ENCODE measurements around the gene EZH1. TPM values are rescaled to one million over a fixed set of nuclear protein-coding genes. Genes with fewer than 3 reads are reported as not detected.

Gene EZH1
- total RNA-seq, 1 experiment from 2014 or later = 8.4 TPM

GRCh38 chr17:42679492-42680330 is 65.1 kb downstream of the EZH1 start:
- Histone ChIP-seq H3K4me3 (peak overlapping the region; percentile 14; the same call in 1 of the 2 replicates), H3K27me3 (no peaks in the 10 kb centered on the region), H3K9me3 (no peaks in the 10 kb centered on the region), H3K36me3 (no peaks in the 10 kb centered on the region; the same call in 1 of the 2 replicates)
- peak; percentile 65 for DNase-seq

DNA sequence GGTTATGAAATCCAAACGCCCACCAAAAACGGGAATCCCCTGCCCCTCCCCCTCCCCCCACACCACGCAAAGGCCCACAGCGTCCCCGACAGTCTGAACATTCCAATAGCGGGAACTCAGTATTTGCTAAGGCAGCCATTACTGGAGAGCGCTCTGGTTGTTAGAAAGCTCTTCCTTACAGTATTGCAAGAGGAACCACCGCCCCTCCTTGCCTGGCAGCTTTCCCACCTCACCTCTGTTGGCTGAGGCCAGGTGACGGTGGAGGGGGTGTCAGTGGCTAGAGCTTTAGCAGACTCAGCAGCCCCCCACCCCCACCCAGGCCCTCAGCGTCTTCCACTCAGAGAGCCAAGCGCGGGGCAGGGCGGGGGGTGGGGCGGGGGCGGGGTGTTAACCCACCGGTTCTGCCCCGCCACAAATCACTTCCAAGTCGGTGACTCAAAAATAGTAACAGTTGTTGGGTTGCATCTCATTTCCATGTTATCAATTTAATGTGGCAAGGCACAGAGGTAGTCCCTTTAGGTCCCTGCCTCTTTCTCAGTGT is 65.8 kb downstream of the EZH1 start:
- no peaks in the 10 kb centered on the region for H3K27me3 ChIP-seq
- H3K36me3 ChIP-seq = peaks cover 4% of the 10 kb centered on the region
- no peak for DNase-seq
- peak overlapping the region; percentile 53 for H3K4me3 ChIP-seq
- H3K9me3 ChIP-seq = no peaks in the 10 kb centered on the region

DNA sequence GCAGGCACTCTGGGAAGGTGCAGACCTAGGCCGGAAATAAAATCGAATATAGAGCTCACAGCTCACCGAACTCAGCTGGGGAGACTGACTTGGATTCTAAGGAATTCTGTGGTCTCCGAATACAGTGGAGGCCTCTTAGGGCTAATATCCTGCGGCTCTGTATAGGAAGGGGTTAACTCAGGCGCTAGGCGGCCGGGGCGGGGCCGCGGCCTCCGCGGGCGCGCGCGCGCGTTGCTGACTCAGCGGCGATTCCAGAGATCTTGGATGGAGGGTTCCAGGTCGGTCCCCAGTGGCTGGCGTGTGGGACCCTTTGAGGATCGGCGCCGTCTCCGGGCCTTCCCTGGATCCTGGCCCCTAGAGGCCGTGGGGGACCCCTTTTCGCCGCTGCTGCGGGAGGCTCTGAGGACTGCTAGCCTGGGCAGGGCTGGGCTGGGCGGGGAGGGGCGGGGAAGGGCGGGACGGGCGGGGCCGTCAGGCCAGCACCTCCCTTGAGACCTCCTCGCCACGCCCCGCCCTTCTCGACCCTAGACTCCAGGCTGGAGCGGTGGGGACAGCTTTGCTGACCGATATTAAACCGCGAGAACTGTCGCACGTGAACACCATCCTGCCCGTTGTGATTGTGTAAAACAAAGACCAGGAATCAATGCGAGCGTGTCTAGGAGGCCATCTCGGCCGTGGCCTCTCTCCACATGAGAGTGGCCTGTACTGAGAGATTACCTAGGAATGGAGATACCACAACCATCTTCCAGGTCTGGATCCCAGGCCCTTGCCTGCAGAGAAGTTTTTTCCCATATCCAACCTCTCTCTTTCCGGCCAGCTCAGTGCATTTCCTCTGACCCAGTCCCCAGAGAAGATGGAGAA is 66.7 kb downstream of the EZH1 start:
- Histone ChIP-seq H3K36me3 (peaks cover 13% of the 10 kb centered on the region), H3K9me3 (no peaks in the 10 kb centered on the region), H3K27me3 (no peaks in the 10 kb centered on the region), H3K4me3 (peak overlapping the region; percentile 53)
- peak; percentile 95 for DNase-seq

DNA sequence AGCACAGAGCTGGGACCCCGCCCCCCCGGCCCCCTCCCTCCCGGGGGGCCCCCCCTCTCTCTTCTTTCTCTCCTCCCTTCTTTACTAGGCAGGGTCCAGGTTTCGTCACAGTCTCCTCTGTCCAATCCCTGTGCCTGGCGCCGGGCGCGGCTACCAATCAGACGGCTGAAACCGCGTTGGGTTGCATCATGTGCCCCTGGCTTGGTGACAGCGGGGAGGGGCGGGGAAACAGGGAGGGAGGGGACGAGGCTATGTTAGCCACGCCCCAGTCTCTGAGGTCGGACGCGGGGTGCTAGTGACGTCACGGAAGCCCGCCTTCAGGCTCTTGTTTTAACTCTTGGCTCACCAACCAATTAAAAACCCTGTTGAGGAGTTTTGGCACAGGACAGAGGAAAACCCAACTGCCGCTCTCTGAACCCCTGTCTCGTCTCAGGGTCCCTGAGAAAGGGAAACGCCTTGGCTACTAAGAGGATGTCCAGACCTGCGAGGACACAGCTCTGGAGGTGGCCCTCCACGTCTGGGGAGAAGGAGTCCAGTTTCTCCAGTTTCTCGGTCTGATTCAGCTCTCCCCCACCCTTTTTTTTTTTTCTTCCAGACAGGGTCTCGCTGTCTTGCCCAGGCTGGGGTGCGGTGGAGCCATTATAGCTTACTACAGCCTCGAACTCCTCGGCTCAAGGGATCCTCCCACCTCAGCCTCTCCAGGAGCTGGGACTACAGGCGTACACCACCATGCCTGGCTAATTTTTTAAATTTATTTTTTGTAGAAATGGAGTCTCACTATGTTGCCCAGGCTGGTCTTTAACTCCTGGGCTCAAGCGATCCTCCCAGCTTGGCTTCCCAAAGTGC is 67.6 kb downstream of the EZH1 start:
- Histone ChIP-seq H3K27me3 (no peaks in the 10 kb centered on the region), H3K36me3 (peaks cover 22% of the 10 kb centered on the region), H3K4me3 (peak overlapping the region; percentile 88), H3K9me3 (no peaks in the 10 kb centered on the region)
- peak; percentile 99 for DNase-seq

- Histone ChIP-seq H3K9me3 (no peaks in the 10 kb centered on the region), H3K4me3 (peak within 1 kb of the TSS; percentile 88), H3K27me3 (no peaks in the 10 kb centered on the region), H3K36me3 (peaks cover 29% of the 10 kb centered on the region)
- DNase-seq = no peak
Observed at GRCh38 chr17:42676424-42677011, 68.3 kb downstream of the EZH1 start, which contains the start of gene PLEKHH3. Gene PLEKHH3, minus strand, starts transcription at chr17:42676994. Its CDS starts 431 bp downstream, at chr17:42676563.

- Histone ChIP-seq H3K36me3 (peaks cover 34% of the 10 kb centered on the region), H3K27me3 (no peaks in the 10 kb centered on the region), H3K9me3 (no peaks in the 10 kb centered on the region), H3K4me3 (peak overlapping the region; percentile 88)
- DNase-seq = peak; percentile 59
Observed at GRCh38 chr17:42675965-42676423, 68.8 kb downstream of the EZH1 start.

DNA sequence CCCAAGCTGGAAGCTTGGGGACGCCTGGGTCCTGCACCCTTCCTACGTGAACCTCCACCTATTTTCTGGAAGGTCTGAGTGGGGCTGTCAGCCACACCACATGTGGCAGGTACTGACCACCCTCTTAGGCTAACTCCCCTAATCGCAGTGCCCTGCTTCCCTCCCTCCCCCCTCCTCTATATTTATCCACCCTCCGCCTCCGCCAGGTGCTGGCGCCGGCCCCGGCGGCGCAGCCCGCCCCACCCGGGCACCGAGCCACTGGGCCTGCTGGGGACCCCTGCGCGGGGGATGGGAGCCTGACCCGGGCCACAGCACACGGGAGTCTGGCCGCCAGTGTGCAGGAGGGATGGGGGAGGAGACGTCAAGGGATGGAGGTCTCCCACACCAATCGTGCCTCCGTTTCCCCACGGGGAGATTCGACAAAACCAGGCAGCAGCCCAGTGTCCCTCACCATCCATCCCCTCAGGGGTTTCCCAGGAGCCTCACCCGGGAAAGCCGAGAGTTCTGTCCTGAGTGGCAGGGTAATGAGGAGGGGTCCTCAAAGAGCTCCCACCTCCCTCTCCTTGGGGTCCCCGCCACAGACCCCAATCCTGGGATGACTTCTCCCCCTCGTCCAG is 69.4 kb downstream of the EZH1 start:
- H3K9me3 ChIP-seq = no peaks in the 10 kb centered on the region
- DNase-seq = no peak
- H3K36me3 ChIP-seq = peaks cover 40% of the 10 kb centered on the region
- H3K4me3 ChIP-seq = peak overlapping the region; percentile 88
- H3K27me3 ChIP-seq = no peaks in the 10 kb centered on the region

DNA sequence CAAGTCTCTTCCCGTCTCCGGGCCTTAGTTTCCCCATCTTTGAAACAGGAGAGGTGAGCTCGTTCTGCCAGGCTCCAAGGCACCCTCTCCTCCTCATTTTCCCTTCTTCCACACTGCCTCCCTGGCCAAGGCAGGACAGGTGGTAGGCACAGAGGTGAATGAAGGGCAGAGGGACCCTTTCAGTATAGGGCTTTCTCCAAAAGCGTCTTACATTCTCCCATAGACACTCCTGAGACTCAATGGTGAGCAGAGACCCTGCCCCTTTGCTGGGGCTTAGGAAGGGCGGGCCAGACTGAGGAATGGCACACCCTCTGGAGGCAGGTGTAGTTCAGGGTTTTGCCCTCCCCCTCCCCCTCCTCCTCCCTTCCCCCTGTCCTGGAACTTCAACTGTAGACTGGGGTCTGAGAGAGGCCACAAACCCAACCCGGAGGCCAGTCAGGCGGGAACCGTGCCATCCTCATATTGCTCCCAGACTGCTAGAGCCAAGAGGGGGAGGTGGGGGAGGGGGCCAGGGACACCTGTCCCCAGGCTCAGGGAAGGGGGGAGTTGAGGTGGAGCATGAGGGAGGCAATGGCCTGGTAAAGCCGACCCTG is 70.0 kb downstream of the EZH1 start:
- H3K4me3 ChIP-seq = peak overlapping the region; percentile 88
- H3K36me3 ChIP-seq = peaks cover 42% of the 10 kb centered on the region
- DNase-seq = no peak
- no peaks in the 10 kb centered on the region for H3K9me3 ChIP-seq
- H3K27me3 ChIP-seq = no peaks in the 10 kb centered on the region

- no peaks in the 10 kb centered on the region for H3K27me3 ChIP-seq
- DNase-seq = peak; percentile 40
- peak overlapping the region; percentile 88 for H3K4me3 ChIP-seq
- H3K9me3 ChIP-seq = no peaks in the 10 kb centered on the region
- peaks cover 48% of the 10 kb centered on the region for H3K36me3 ChIP-seq
Observed at GRCh38 chr17:42673885-42674754, 70.7 kb downstream of the EZH1 start.

- Histone ChIP-seq H3K9me3 (no peaks in the 10 kb centered on the region), H3K4me3 (no peak overlapping the region), H3K27me3 (no peaks in the 10 kb centered on the region), H3K36me3 (peaks cover 55% of the 10 kb centered on the region)
- no peak for DNase-seq
Observed at GRCh38 chr17:42673266-42673884, 71.5 kb downstream of the EZH1 start.

GRCh38 chr17:42672038-42672437 is 72.8 kb downstream of the EZH1 start:
- no peak for DNase-seq
- Histone ChIP-seq H3K27me3 (no peaks in the 10 kb centered on the region), H3K36me3 (peaks cover 63% of the 10 kb centered on the region), H3K9me3 (no peaks in the 10 kb centered on the region), H3K4me3 (no peak overlapping the region)

GRCh38 chr17:42670789-42671657 is 73.8 kb downstream of the EZH1 start:
- no peak for DNase-seq
- no peaks in the 10 kb centered on the region for H3K27me3 ChIP-seq

More at GRCh38 chr17:42670789-42671657, 73.8 kb downstream of the EZH1 start:
- Histone ChIP-seq H3K4me3 (no peak overlapping the region), H3K36me3 (peaks cover 72% of the 10 kb centered on the region), H3K9me3 (no peaks in the 10 kb centered on the region)

All from MG63 (cell line).